Epithelial cell of proximal tubule (primary cell): Measurements from ENCODE around the gene DCX. TPM values are rescaled to one million over a fixed set of nuclear protein-coding genes. Genes with fewer than 3 reads are reported as not detected.

Experiments used
- DNase-seq: peaks from one replicate; pipeline ENCODE4 v3.0.0-alpha.2; 2011; ENCODE audit warnings: low read depth
- H3K4me3 ChIP-seq: 2 replicates; pipeline ENCODE4 v1.5.1; 2011; ENCODE audit warnings: low read depth, mild to moderate bottlenecking, low read length
- CTCF ChIP-seq: conservative IDR thresholded peaks from 2 replicates; pipeline ENCODE4 v1.5.1; 2012; ENCODE audit warnings: low read depth, mild to moderate bottlenecking, low read length
- total RNA-seq: library from RNA; depleted of rRNA; stranded (reverse); fragments of >200 nt; gene quantifications from 2 replicates; pipeline ENCODE4 v1.2.3, GENCODE V29; 2015

DCX gene
- total RNA-seq, 1 donor from 2014 or later = not detected

DNA sequence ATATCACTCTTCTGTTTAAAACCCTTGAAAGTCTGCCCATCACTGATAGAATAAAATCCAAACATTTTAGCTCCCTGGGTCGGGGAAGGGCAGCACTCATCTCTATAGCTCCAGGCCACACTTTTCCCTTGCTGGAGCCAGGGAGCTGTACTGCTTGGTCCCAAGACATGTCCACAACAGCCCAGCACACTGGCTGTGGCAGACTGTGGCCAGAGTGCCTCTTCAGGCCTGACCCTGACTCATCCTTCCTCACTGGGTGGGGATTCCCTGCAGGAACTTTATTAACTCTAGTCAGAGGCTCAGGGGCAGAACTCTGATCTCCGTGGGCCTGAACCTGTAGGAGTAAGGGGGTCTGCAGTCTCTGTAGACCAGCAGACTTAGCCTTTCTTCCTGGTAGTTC is 71.9 kb downstream of the DCX start:
- no peak for TF ChIP-seq CTCF
- no peak for DNase-seq
- H3K4me3 ChIP-seq = no peak overlapping the region

- no peak overlapping the region for H3K4me3 ChIP-seq
- DNase-seq = no peak
- no peak for TF ChIP-seq CTCF
Measured at GRCh38 chrX:111339212-111339611, 72.8 kb downstream of the DCX start.

DNA sequence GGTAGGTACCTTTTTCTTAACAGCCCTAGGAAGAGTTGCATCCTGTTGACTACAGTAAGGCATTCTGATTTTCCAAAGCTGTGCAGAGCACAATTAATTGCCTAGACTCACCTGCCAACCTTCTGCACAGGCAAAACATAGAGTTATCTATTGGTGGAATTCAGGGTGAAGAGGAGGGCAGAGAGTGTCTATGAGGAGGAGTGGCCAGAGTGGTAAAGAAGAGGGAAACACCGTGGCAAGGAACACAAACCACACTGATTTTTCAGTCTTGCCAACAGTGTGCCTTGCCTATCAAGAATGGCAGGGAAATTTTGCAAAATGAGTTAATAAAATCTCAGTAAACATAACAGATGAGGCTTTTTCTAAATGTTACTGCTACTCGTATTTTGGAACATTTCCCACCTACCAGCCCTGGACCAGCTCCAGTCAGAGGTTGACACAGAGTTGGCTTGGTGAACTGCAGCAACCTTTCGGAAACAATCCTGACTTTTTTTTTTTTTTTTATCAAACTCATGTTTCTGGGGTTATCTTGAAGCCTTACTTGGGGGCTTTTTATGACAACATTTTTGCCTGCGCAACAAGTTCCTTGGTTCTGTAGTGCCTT is 73.8 kb downstream of the DCX start:
- TF ChIP-seq CTCF = no peak

DNA sequence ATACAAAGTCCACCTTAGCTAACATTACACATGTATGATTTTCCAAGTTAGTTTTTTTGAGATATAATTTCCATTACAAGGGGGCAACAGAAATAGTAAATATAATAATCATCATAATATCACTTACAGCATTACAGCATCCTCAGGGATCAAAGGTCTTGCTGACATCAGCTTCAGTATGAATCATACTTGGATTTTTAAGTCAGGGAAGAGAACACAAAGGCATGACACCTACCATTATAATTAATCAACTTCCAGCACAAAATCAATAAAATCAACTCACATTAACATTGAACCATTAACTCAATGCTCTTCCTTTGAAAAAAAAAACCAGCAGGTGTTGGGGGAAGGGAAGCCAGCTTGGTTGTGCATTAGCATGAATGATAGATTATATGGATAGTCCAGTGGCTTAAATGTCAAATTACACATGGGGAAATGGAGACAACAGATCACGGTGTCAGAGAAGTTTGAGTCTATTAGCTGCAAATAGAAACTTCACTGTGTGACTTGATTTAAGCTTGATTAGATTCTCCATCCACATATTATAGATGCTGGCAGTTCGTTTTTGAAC is 74.8 kb downstream of the DCX start:
- H3K4me3 ChIP-seq = no peak overlapping the region
- TF ChIP-seq CTCF = no peak

More for the DNA sequence above, 73.8 kb downstream of the DCX start:
- no peak overlapping the region for H3K4me3 ChIP-seq
- no peak for DNase-seq

GRCh38 chrX:111336141-111336540 is 75.9 kb downstream of the DCX start:
- no peak for TF ChIP-seq CTCF
- no peak for DNase-seq
- no peak overlapping the region for H3K4me3 ChIP-seq

More for the DNA sequence above, 74.8 kb downstream of the DCX start:
- DNase-seq = no peak

DNA sequence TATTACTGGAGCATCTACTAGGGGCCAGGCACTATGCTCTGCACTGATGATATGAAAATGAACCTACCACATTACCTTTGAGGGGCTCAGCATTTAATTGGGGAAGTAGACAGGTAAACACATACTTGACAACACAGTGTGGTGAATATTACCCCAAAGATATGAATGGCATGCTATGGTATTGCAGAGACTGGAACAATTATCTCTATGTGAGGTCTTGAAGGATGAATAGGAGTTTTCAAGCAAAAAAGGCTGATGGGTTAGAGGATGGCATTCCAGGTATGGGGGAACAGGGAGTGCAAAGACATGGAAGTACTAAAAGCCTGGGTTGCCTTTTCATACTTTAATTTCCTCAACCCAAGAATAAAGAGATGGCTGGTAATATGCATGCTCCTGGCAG is 82.6 kb downstream of the DCX start:
- TF ChIP-seq CTCF = no peak
- no peak overlapping the region for H3K4me3 ChIP-seq
- no peak for DNase-seq

GRCh38 chrX:111328858-111329257 is 83.1 kb downstream of the DCX start:
- no peak overlapping the region for H3K4me3 ChIP-seq
- DNase-seq = no peak
- no peak for TF ChIP-seq CTCF
